ENCODE results near the gene KCNE2.

The KCNE2 gene

GRCh38 chr21:34336245-34336644 lies 27.6 kb upstream of the KCNE2 start:
- H2BK15ac ChIP-seq (ENCODE audit: low read depth, poor library complexity, severe bottlenecking) = no peak overlapping the region
- H3K36me3 ChIP-seq (ENCODE audit: control insufficient read depth in 1 of 2, insufficient read depth in 2 of 2, low read depth in 1 of 2, low read length in 2 of 2) = no peaks in the 10 kb centered on the region
- H3K4me2 ChIP-seq (ENCODE audit: low read length, poor library complexity, severe bottlenecking) = no peak overlapping the region
- no peak overlapping the region for H3K27ac ChIP-seq (ENCODE audit: low read length, poor library complexity, severe bottlenecking)
- H3K27me3 ChIP-seq (ENCODE audit: control insufficient read depth in 1 of 2, insufficient read depth in 1 of 2, low read length in 2 of 2) = no peaks in the 10 kb centered on the region
- no peak overlapping the region for H2AFZ ChIP-seq (ENCODE audit: low read depth, low read length)
- H3K9ac ChIP-seq (ENCODE audit: low read length) = no peak overlapping the region
- DNase-seq = no peak
- H3K4ac ChIP-seq (ENCODE audit: low read depth in 1 of 2, low read length in 2 of 2) = no peak overlapping the region
- no peak overlapping the region for H3K14ac ChIP-seq (ENCODE audit: low read length in 2 of 2)
- H3K18ac ChIP-seq (ENCODE audit: low read depth in 1 of 2, low read length in 2 of 2) = no peak overlapping the region
- no peak overlapping the region for H2BK120ac ChIP-seq (ENCODE audit: low read depth, low read length)
- H3K79me1 ChIP-seq (replicated peaks; ENCODE audit: low read length, poor library complexity, severe bottlenecking) = no peaks in the 10 kb centered on the region
- no peaks in the 10 kb centered on the region for H3K9me3 ChIP-seq (ENCODE audit: control insufficient read depth, low read length)
- H3K4me1 ChIP-seq (ENCODE audit: control insufficient read depth, insufficient read depth, low read depth, low read length) = peaks cover 22% of the 10 kb centered on the region
- no peak overlapping the region for H2BK5ac ChIP-seq (ENCODE audit: low read depth, low read length, poor library complexity, severe bottlenecking)
- WGBS = 83% methylated on average over 5 of the region's 5 CpGs
- no peak overlapping the region for H4K8ac ChIP-seq (ENCODE audit: low read length)
- no peak overlapping the region for H3K4me3 ChIP-seq (ENCODE audit: insufficient read depth in 1 of 2, low read depth in 1 of 2, low read length in 2 of 2)
- no peak overlapping the region for H4K91ac ChIP-seq (ENCODE audit: low read length)
- no peak overlapping the region for H2AK5ac ChIP-seq (ENCODE audit: low read length, severe bottlenecking)
- H2BK12ac ChIP-seq (ENCODE audit: low read length in 2 of 2) = no peak overlapping the region
- no peak overlapping the region for H3K23ac ChIP-seq (ENCODE audit: low read length in 2 of 2)

GRCh38 chr21:34336756-34337391 lies 26.9 kb upstream of the KCNE2 start:
- WGBS = 83% methylated on average over 13 of the region's 13 CpGs
- peaks cover 22% of the 10 kb centered on the region for H3K4me1 ChIP-seq (ENCODE audit: control insufficient read depth, insufficient read depth, low read depth, low read length)
- H3K79me1 ChIP-seq (replicated peaks; ENCODE audit: low read length, poor library complexity, severe bottlenecking) = no peaks in the 10 kb centered on the region
- no peak overlapping the region for H3K23ac ChIP-seq (ENCODE audit: low read length in 2 of 2)
- no peak overlapping the region for H4K91ac ChIP-seq (ENCODE audit: low read length)
- H3K36me3 ChIP-seq (ENCODE audit: control insufficient read depth in 1 of 2, insufficient read depth in 2 of 2, low read depth in 1 of 2, low read length in 2 of 2) = no peaks in the 10 kb centered on the region
- H3K14ac ChIP-seq (ENCODE audit: low read length in 2 of 2) = no peak overlapping the region
- peak overlapping the region in 1 of 2 experiments; percentile 29 for H2BK12ac ChIP-seq (ENCODE audit: low read length in 2 of 2)
- H3K27ac ChIP-seq (ENCODE audit: low read length, poor library complexity, severe bottlenecking) = no peak overlapping the region
- H3K18ac ChIP-seq (ENCODE audit: low read depth in 1 of 2, low read length in 2 of 2) = peak overlapping the region in 1 of 2 experiments; percentile 1
- no peak overlapping the region for H2AFZ ChIP-seq (ENCODE audit: low read depth, low read length)
- no peak overlapping the region for H3K4me3 ChIP-seq (ENCODE audit: insufficient read depth in 1 of 2, low read depth in 1 of 2, low read length in 2 of 2)
- no peak overlapping the region for H4K8ac ChIP-seq (ENCODE audit: low read length)
- no peak overlapping the region for H3K9ac ChIP-seq (ENCODE audit: low read length)
- H2BK15ac ChIP-seq (ENCODE audit: low read depth, poor library complexity, severe bottlenecking) = no peak overlapping the region
- no peaks in the 10 kb centered on the region for H3K9me3 ChIP-seq (ENCODE audit: control insufficient read depth, low read length)
- peak; percentile 27 for DNase-seq
- H3K4ac ChIP-seq (ENCODE audit: low read depth in 1 of 2, low read length in 2 of 2) = no peak overlapping the region
- H2AK5ac ChIP-seq (ENCODE audit: low read length, severe bottlenecking) = peak overlapping the region; percentile 16
- H2BK120ac ChIP-seq (ENCODE audit: low read depth, low read length) = no peak overlapping the region
- no peaks in the 10 kb centered on the region for H3K27me3 ChIP-seq (ENCODE audit: control insufficient read depth in 1 of 2, insufficient read depth in 1 of 2, low read length in 2 of 2)
- H3K4me2 ChIP-seq (ENCODE audit: low read length, poor library complexity, severe bottlenecking) = no peak overlapping the region
- H2BK5ac ChIP-seq (ENCODE audit: low read depth, low read length, poor library complexity, severe bottlenecking) = no peak overlapping the region

- no peak overlapping the region for H4K91ac ChIP-seq (ENCODE audit: low read length)
- H3K4me2 ChIP-seq (ENCODE audit: low read length, poor library complexity, severe bottlenecking) = no peak overlapping the region
- H3K79me1 ChIP-seq (replicated peaks; ENCODE audit: low read length, poor library complexity, severe bottlenecking) = no peaks in the 10 kb centered on the region
- H3K36me3 ChIP-seq (ENCODE audit: control insufficient read depth in 1 of 2, insufficient read depth in 2 of 2, low read depth in 1 of 2, low read length in 2 of 2) = no peaks in the 10 kb centered on the region
- H3K27ac ChIP-seq (ENCODE audit: low read length, poor library complexity, severe bottlenecking) = no peak overlapping the region
- H3K4me1 ChIP-seq (ENCODE audit: control insufficient read depth, insufficient read depth, low read depth, low read length) = peaks cover 19% of the 10 kb centered on the region
- H2AFZ ChIP-seq (ENCODE audit: low read depth, low read length) = no peak overlapping the region
- no peak overlapping the region for H3K4me3 ChIP-seq (ENCODE audit: insufficient read depth in 1 of 2, low read depth in 1 of 2, low read length in 2 of 2)
- H3K9ac ChIP-seq (ENCODE audit: low read length) = no peak overlapping the region
- no peak overlapping the region for H2BK12ac ChIP-seq (ENCODE audit: low read length in 2 of 2)
- WGBS = 69% methylated on average over 4 of the region's 6 CpGs
- no peak overlapping the region for H2BK5ac ChIP-seq (ENCODE audit: low read depth, low read length, poor library complexity, severe bottlenecking)
- no peak overlapping the region for H3K14ac ChIP-seq (ENCODE audit: low read length in 2 of 2)
- H3K27me3 ChIP-seq (ENCODE audit: control insufficient read depth in 1 of 2, insufficient read depth in 1 of 2, low read length in 2 of 2) = no peaks in the 10 kb centered on the region
- H3K4ac ChIP-seq (ENCODE audit: low read depth in 1 of 2, low read length in 2 of 2) = no peak overlapping the region
- DNase-seq = peak; percentile 14
- no peak overlapping the region for H2BK15ac ChIP-seq (ENCODE audit: low read depth, poor library complexity, severe bottlenecking)
- peak overlapping the region; percentile 40 for H2AK5ac ChIP-seq (ENCODE audit: low read length, severe bottlenecking)
- no peak overlapping the region for H3K18ac ChIP-seq (ENCODE audit: low read depth in 1 of 2, low read length in 2 of 2)
- no peaks in the 10 kb centered on the region for H3K9me3 ChIP-seq (ENCODE audit: control insufficient read depth, low read length)
- no peak overlapping the region for H4K8ac ChIP-seq (ENCODE audit: low read length)
- no peak overlapping the region for H3K23ac ChIP-seq (ENCODE audit: low read length in 2 of 2)
- H2BK120ac ChIP-seq (ENCODE audit: low read depth, low read length) = no peak overlapping the region
Measured at GRCh38 chr21:34337741-34338140, 26.1 kb upstream of the KCNE2 start.

GRCh38 chr21:34338226-34338625 lies 25.6 kb upstream of the KCNE2 start:
- no peak overlapping the region for H2BK15ac ChIP-seq (ENCODE audit: low read depth, poor library complexity, severe bottlenecking)
- H3K23ac ChIP-seq (ENCODE audit: low read length in 2 of 2) = no peak overlapping the region
- H2BK120ac ChIP-seq (ENCODE audit: low read depth, low read length) = no peak overlapping the region
- H3K9me3 ChIP-seq (ENCODE audit: control insufficient read depth, low read length) = no peaks in the 10 kb centered on the region
- no peaks in the 10 kb centered on the region for H3K79me1 ChIP-seq (replicated peaks; ENCODE audit: low read length, poor library complexity, severe bottlenecking)
- H2AK5ac ChIP-seq (ENCODE audit: low read length, severe bottlenecking) = no peak overlapping the region
- no peak overlapping the region for H3K4me3 ChIP-seq (ENCODE audit: insufficient read depth in 1 of 2, low read depth in 1 of 2, low read length in 2 of 2)
- no peaks in the 10 kb centered on the region for H3K27me3 ChIP-seq (ENCODE audit: control insufficient read depth in 1 of 2, insufficient read depth in 1 of 2, low read length in 2 of 2)
- no peak overlapping the region for H3K4me2 ChIP-seq (ENCODE audit: low read length, poor library complexity, severe bottlenecking)
- H4K8ac ChIP-seq (ENCODE audit: low read length) = no peak overlapping the region
- peaks cover 18% of the 10 kb centered on the region for H3K4me1 ChIP-seq (ENCODE audit: control insufficient read depth, insufficient read depth, low read depth, low read length)
- no peak overlapping the region for H4K91ac ChIP-seq (ENCODE audit: low read length)
- no peaks in the 10 kb centered on the region for H3K36me3 ChIP-seq (ENCODE audit: control insufficient read depth in 1 of 2, insufficient read depth in 2 of 2, low read depth in 1 of 2, low read length in 2 of 2)
- no peak for DNase-seq
- H3K18ac ChIP-seq (ENCODE audit: low read depth in 1 of 2, low read length in 2 of 2) = no peak overlapping the region
- no peak overlapping the region for H2BK12ac ChIP-seq (ENCODE audit: low read length in 2 of 2)
- no peak overlapping the region for H3K27ac ChIP-seq (ENCODE audit: low read length, poor library complexity, severe bottlenecking)
- 94% methylated on average over 6 of the region's 8 CpGs for WGBS
- H3K4ac ChIP-seq (ENCODE audit: low read depth in 1 of 2, low read length in 2 of 2) = no peak overlapping the region
- H3K9ac ChIP-seq (ENCODE audit: low read length) = no peak overlapping the region
- H2AFZ ChIP-seq (ENCODE audit: low read depth, low read length) = no peak overlapping the region
- H2BK5ac ChIP-seq (ENCODE audit: low read depth, low read length, poor library complexity, severe bottlenecking) = no peak overlapping the region
- no peak overlapping the region for H3K14ac ChIP-seq (ENCODE audit: low read length in 2 of 2)
